Measurements from ENCODE around the gene ZEB2. TPM values are rescaled to one million over a fixed set of nuclear protein-coding genes. Genes with fewer than 3 reads are reported as not detected.

Gene ZEB2
- total and polyA plus RNA-seq, 10 of the 15 experiments (the other 5 are each of a cell fraction or from before 2014, with no cell fraction given): 0.14 to 3.2 (median 0.84) TPM

- SMC1A ChIA-PET (ENCODE audit: uncharacterized antibody, unreplicated experiment): interaction anchor here (2.1 to 2.5 kb wide), 2 partner anchors 11 to 105 kb away, joined by 5 to 8 read pairs; a partner anchor contains a TSS
- CTCF ChIA-PET: interaction anchor here (0.8 to 5.5 kb wide), 2 partner anchors 11 to 48 kb away, joined by 3 to 32 read pairs; no protein-coding TSS in a partner anchor
- H3K27me3 ChIP-seq (replicated peaks in 1 of 2; ENCODE audit: control insufficient read depth in 2 of 2, insufficient read depth in 2 of 2, low read length in 1 of 2): peaks cover 0 to 2% of the 10 kb centered on the region in 2 experiments; a peak in 1 of 4 replicates
- H3K4me3 ChIP-seq: no peak overlapping the region
- in situ Hi-C loops (cut with MboI) (no loop called here), intact Hi-C loops (cut with micrococcal nuclease; ENCODE audit: unreplicated experiment) (no loop called here)
- FAIRE-seq (no peak), DNase-seq (ENCODE audit: low read depth, low spot score) (no peak), ATAC-seq (no peak)
- BruUV-seq (replicated peaks): no TSS peak
- no peak overlapping the region for H3K9ac ChIP-seq (ENCODE audit: control insufficient read depth, insufficient read depth, low read length)
- H3K27ac ChIP-seq (ENCODE audit: control insufficient read depth, insufficient read depth): no peak overlapping the region
- no peaks in the 10 kb centered on the region for H3K9me3 ChIP-seq (replicated peaks; ENCODE audit: control insufficient read depth, insufficient read depth, low read length)
- no peaks in the 10 kb centered on the region for H3K4me1 ChIP-seq (ENCODE audit: control insufficient read depth, insufficient read depth, low read length)
- no peak overlapping the region for H3K4me2 ChIP-seq (ENCODE audit: control insufficient read depth, insufficient read depth)
- H3K36me3 ChIP-seq (ENCODE audit: control insufficient read depth in 2 of 2, insufficient read depth in 2 of 2, low read length in 1 of 2): no peaks in the 10 kb centered on the region
- H4K20me1 ChIP-seq (ENCODE audit: control insufficient read depth, insufficient read depth): no peaks in the 10 kb centered on the region
- 49% methylated on average over 4 of the region's 4 CpGs for WGBS (ENCODE audit: insufficient coverage, insufficient replicate concordance, low lambda C conversion rate, missing lambda C conversion rate)
- RAD21 ChIA-PET (ENCODE audit: unreplicated experiment): no interaction called here
- no peaks in the 10 kb centered on the region for H3K79me2 ChIP-seq (ENCODE audit: control insufficient read depth, insufficient read depth, low read length)
- POLR2A ChIA-PET: no interaction called here
- H2AFZ ChIP-seq (ENCODE audit: control insufficient read depth, low read depth, low read length): no peak overlapping the region
- no peak for TF ChIP-seq MEF2B (IDR thresholded peaks at IDR 0.05; ENCODE audit: partially characterized antibody, poor library complexity, severe bottlenecking)
- no peak for TF ChIP-seq CBX5 (IDR thresholded peaks at IDR 0.05; ENCODE audit: low read depth)
- no peak for TF ChIP-seq CBFB (IDR thresholded peaks at IDR 0.05; ENCODE audit: low read depth)
- TF ChIP-seq EED (IDR thresholded peaks at IDR 0.05; ENCODE audit: low read depth): no peak
- TF ChIP-seq NR2C1 (IDR thresholded peaks at IDR 0.05): no peak
- TF ChIP-seq ESRRA (IDR thresholded peaks at IDR 0.05; ENCODE audit: low read length): no peak
- no peak for TF ChIP-seq IKZF2 (IDR thresholded peaks at IDR 0.05)
- no peak for TF ChIP-seq NR2C2 (IDR thresholded peaks at IDR 0.05; ENCODE audit: borderline replicate concordance, control insufficient read depth, insufficient read length, low read depth)
- no peak for TF ChIP-seq IRF5 (IDR thresholded peaks at IDR 0.05; ENCODE audit: borderline replicate concordance)
- TF ChIP-seq NFIC (IDR thresholded peaks at IDR 0.05; ENCODE audit: low read depth, low read length): no peak
- no peak for TF ChIP-seq MYC (IDR thresholded peaks at IDR 0.05; ENCODE audit: insufficient read depth, insufficient read length, insufficient replicate concordance, low read length, severe bottlenecking)
- no peak for TF ChIP-seq E2F4 (IDR thresholded peaks at IDR 0.05; ENCODE audit: low read depth, low read length)
- no peak for TF ChIP-seq SP1 (IDR thresholded peaks at IDR 0.05; ENCODE audit: low read depth, low read length)
- no peak for TF ChIP-seq ZNF622 (IDR thresholded peaks at IDR 0.05)
- TF ChIP-seq PKNOX1 (IDR thresholded peaks at IDR 0.05): no peak
- TF ChIP-seq CUX1 (IDR thresholded peaks at IDR 0.05; ENCODE audit: insufficient replicate concordance, low read depth, low read length): no peak
Measured at GRCh38 chr2:144437636-144438035, 82.3 kb downstream of the ZEB2 start.

Measured in GM12878 (cell line).